BLaER1 (cell line): Measurements from ENCODE around the gene ZNFX1.

Experiments used
- H3K27ac ChIP-seq: shearing (Covaris generic); formaldehyde crosslinking; 2 replicates; pipeline ENCODE4 v1.8.1; 2022
- H3K27me3 ChIP-seq: shearing (Covaris generic); formaldehyde crosslinking; 2 replicates; pipeline ENCODE4 v1.8.1; 2022
- H3K36me3 ChIP-seq: shearing (Covaris generic); formaldehyde crosslinking; 2 replicates; pipeline ENCODE4 v1.8.1; 2022
- H3K4me1 ChIP-seq: shearing (Covaris generic); formaldehyde crosslinking; 2 replicates; pipeline ENCODE4 v1.8.1; 2022
- H3K4me2 ChIP-seq: shearing (Covaris generic); formaldehyde crosslinking; 2 replicates; pipeline ENCODE4 v1.8.1; 2022
- H3K4me3 ChIP-seq: shearing (Covaris generic); formaldehyde crosslinking; 2 replicates; pipeline ENCODE4 v1.8.1; 2022
- H3K9ac ChIP-seq: shearing (Covaris generic); formaldehyde crosslinking; 2 replicates; pipeline ENCODE4 v1.8.1; 2022
- H3K9me3 ChIP-seq: shearing (Covaris generic); formaldehyde crosslinking; 2 replicates; pipeline ENCODE4 v1.8.1; 2022
- H4K20me1 ChIP-seq: shearing (Covaris generic); formaldehyde crosslinking; 2 replicates; pipeline ENCODE4 v1.8.1; 2022
- Cebpa-rat ChIP-seq: shearing (Covaris generic); IDR thresholded peaks from 2 replicates; pipeline ENCODE4 v1.8.1; 2022

ZNFX1 gene

DNA sequence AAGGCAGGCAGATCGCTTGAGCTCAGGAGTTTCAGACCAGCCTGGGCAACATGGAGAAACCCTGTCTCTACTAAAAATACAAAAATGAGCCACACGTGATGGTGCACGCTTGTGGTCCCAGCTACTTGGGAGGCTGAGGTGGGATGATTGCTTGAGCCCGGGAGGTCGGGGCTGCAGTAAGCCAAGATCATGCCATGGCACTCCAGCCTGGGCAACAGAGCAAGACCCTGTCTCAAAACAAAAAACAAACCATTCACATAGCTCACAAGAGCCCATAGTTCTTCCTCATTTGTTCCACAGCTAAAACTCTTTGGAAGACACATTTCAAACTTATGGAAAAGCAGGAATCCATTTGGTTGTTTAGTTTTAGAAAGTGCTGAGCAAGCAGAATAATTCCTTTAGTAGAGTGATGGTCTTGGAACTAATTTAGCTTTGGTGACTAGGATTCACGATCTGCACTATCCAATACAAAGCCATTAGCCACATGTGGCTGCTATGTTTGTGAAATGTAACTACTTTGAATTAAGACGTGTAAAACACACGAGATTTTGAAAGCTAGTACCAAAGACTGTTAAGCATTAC lies 4.1 kb downstream of the ZNFX1 start:
- Histone ChIP-seq H3K4me2 (no peak overlapping the region), H3K27ac (no peak overlapping the region), H3K36me3 (peaks cover 67% of the 10 kb centered on the region), H3K4me3 (no peak overlapping the region), H3K9me3 (peaks cover 28% of the 10 kb centered on the region), H3K27me3 (no peaks in the 10 kb centered on the region), H4K20me1 (peaks cover 68% of the 10 kb centered on the region), H3K4me1 (peaks cover 35% of the 10 kb centered on the region), H3K9ac (no peak overlapping the region)
- TF ChIP-seq Cebpa-rat: no peak

DNA sequence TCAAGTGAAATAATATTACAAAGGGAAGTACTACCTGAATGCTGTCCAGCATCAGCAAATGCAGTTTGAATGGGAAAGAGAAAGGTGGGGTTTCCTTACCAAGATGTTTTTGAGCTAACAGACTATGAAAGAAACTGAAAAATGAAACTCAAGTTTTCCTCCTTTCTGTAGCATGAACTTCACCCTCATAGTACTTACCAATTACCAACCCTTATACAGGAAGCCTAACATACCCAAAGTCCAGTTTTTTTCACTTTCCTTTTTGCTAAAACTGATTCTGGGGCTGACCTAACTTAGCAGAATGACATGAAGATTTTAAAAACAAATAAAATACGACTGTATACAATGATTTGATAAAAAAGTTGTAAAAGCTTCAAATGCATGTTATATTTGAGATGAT lies 5.2 kb downstream of the ZNFX1 start:
- Histone ChIP-seq H3K9ac (no peak overlapping the region), H3K9me3 (peaks cover 30% of the 10 kb centered on the region), H3K27me3 (no peaks in the 10 kb centered on the region), H3K4me2 (no peak overlapping the region), H3K4me3 (no peak overlapping the region), H3K36me3 (peaks cover 78% of the 10 kb centered on the region), H3K4me1 (peaks cover 47% of the 10 kb centered on the region), H4K20me1 (peaks cover 77% of the 10 kb centered on the region), H3K27ac (no peak overlapping the region)
- no peak for TF ChIP-seq Cebpa-rat

DNA sequence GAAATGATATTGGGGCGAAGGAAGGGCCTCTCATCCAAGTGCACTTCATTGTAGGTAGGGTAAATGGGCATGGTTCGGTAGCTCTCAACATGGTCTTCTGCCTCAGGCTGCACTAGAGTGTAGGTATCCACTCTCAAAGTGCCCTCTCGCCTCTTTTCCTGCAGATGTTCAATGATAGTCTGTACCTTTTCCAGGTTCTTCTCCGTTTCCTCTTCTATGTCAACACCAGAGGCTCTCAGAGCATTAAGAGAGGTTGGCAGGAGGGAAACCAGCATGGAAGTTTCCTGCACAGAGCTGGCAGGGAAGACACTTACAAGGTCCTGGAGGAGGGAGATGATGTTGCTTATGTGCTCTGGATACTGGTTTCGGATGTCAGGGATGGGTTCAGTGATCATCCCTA lies 7.1 kb downstream of the ZNFX1 start:
- peaks cover 91% of the 10 kb centered on the region for H3K36me3 ChIP-seq
- H3K4me3 ChIP-seq: no peak overlapping the region
- H3K27ac ChIP-seq: no peak overlapping the region
- no peaks in the 10 kb centered on the region for H3K27me3 ChIP-seq
- no peak overlapping the region for H3K4me2 ChIP-seq
- H3K9me3 ChIP-seq: peaks cover 30% of the 10 kb centered on the region
- TF ChIP-seq Cebpa-rat: no peak
- peaks cover 87% of the 10 kb centered on the region for H4K20me1 ChIP-seq
- H3K9ac ChIP-seq: no peak overlapping the region
- H3K4me1 ChIP-seq: peaks cover 46% of the 10 kb centered on the region

DNA sequence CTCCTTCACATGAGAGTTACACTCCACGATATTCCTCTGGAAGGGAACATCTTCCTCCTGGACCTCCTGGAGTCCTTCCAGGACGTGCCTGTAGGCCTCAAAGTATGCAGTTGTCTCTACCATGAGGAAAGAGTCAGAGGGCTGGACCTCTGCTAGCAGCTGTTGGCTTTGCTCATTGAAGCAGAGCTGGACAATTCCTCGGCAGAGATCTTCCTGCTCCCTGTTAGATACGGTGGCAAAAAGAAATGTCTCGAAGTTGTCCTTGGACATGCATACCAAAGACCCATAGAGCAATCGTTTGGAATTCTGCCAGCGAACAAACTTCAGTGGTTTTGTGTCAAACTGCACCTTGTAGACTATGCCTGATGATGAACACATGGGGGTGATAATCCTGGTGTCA lies 7.7 kb downstream of the ZNFX1 start:
- peak overlapping the region; percentile 7; the same call in 1 of the 2 replicates for H3K4me2 ChIP-seq
- TF ChIP-seq Cebpa-rat: no peak
- peaks cover 91% of the 10 kb centered on the region for H3K36me3 ChIP-seq
- peaks cover 40% of the 10 kb centered on the region for H3K4me1 ChIP-seq
- no peak overlapping the region for H3K27ac ChIP-seq
- H3K4me3 ChIP-seq: no peak overlapping the region
- peaks cover 30% of the 10 kb centered on the region for H3K9me3 ChIP-seq
- H3K27me3 ChIP-seq: no peaks in the 10 kb centered on the region
- H4K20me1 ChIP-seq: peaks cover 87% of the 10 kb centered on the region
- no peak overlapping the region for H3K9ac ChIP-seq

DNA sequence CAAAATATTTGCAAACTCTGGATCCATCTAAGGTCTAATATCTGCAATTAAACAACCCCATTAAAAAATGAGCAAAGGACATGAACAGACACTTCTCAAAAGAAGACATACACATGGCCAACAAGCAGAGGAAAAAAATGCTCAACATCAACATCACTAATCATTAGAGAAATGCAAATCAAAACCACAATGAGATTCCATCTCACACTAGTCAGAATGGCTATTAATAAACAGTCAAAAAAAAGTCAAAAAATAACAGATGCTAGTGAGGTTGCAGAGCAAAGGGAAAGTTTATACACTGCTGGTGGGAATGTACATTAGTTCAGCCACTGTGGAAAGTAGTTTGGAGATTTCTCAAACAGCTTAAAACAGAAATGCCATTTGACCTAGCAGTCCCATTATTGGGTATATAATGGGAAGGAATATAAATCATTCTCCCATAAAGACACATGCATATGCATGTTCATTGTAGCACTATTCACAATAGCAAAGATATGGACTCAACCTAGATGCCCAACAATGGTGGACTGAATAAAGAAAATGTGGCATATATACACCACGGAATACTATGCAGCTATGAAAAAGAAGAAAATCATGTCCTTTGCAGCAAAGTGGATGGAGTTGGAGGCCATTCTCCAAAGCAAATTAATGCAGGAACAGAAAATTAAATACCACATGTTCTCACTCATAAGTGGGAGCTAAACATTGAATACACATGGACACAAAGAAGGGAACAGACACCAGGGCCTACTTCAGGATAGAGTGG lies 9.1 kb downstream of the ZNFX1 start:
- Histone ChIP-seq H3K27me3 (no peaks in the 10 kb centered on the region), H3K9ac (no peak overlapping the region), H3K4me1 (peaks cover 37% of the 10 kb centered on the region), H3K36me3 (peaks cover 94% of the 10 kb centered on the region), H3K27ac (no peak overlapping the region), H3K4me3 (peak overlapping the region; percentile 29), H4K20me1 (peaks cover 96% of the 10 kb centered on the region), H3K9me3 (peaks cover 30% of the 10 kb centered on the region), H3K4me2 (peak overlapping the region; percentile 75)
- TF ChIP-seq Cebpa-rat: no peak

DNA sequence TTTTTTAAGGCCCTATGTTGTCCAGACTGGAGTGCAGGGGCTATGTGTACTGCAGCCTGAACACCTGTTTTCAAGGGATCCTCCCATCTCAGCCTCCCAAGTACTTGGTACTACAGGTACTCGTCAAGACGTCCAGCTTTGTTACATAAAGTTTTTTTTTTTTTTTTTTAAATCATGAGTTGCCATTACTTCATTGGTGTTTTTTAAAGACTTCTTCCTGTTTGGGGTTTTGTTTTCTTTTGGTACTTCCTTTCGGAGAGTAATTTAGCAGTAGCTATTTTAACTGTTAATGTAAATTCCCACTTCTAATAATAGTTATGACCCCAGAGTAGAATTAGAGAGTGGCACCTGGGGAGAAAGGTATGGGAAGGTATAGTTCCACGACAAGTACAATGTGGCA lies 10.5 kb downstream of the ZNFX1 start:
- H4K20me1 ChIP-seq: peaks cover 92% of the 10 kb centered on the region
- H3K4me2 ChIP-seq: peak overlapping the region; percentile 75
- H3K4me1 ChIP-seq: peaks cover 33% of the 10 kb centered on the region
- H3K36me3 ChIP-seq: peaks cover 94% of the 10 kb centered on the region
- TF ChIP-seq Cebpa-rat: no peak
- H3K9me3 ChIP-seq: peaks cover 30% of the 10 kb centered on the region
- peak overlapping the region; percentile 42; the same call in 1 of the 2 replicates for H3K4me3 ChIP-seq
- H3K27ac ChIP-seq: peak overlapping the region; percentile 19; the same call in 1 of the 2 replicates
- no peaks in the 10 kb centered on the region for H3K27me3 ChIP-seq
- H3K9ac ChIP-seq: 0 out of 2 replicates have a peak overlapping the region, but pooled peaks have one; percentile 15

DNA sequence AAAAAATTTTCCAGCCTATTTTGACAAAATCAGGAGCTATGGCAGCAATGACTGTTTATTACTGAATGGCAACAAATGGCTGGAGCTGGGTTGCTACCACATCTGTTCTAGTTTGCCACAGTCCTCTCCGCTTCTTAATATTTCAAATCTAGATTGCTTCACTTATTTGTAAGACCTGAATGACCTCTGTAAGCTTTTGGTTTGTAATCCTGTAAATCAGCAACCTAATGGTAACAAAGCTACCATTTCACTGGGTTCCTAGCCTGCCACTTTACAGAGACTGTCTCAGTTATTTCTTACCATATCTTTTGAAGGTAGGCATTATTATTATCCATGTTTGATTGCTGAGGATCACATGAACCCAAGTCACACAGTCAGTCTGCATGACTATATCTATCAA lies 15.4 kb downstream of the ZNFX1 start:
- Histone ChIP-seq H3K4me3 (no peak overlapping the region), H3K9me3 (no peaks in the 10 kb centered on the region), H3K4me2 (no peak overlapping the region), H3K27ac (no peak overlapping the region), H4K20me1 (peaks cover 62% of the 10 kb centered on the region), H3K27me3 (no peaks in the 10 kb centered on the region), H3K9ac (no peak overlapping the region), H3K4me1 (peaks cover 8% of the 10 kb centered on the region), H3K36me3 (peaks cover 94% of the 10 kb centered on the region)
- no peak for TF ChIP-seq Cebpa-rat

DNA sequence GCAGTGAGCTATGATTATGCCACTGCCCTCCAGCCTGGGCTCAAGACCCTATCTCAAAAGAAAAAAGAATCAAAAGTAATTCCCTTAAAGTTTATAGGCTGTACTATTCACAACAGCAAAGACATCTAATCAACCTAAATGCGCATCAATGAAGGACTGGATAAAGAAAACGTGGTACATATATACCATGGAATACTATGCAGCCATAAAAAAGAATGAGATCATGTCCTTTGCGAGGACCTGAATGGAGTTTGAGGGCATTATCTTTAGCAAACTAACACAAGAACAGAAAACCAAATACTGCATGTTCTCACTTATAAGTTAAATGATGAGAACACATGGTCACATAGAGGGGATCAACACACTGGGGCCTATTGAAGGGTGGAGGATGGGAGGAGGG lies 16.7 kb downstream of the ZNFX1 start:
- Histone ChIP-seq H4K20me1 (peaks cover 58% of the 10 kb centered on the region), H3K27me3 (no peaks in the 10 kb centered on the region), H3K27ac (no peak overlapping the region), H3K9ac (no peak overlapping the region), H3K4me1 (no peaks in the 10 kb centered on the region), H3K4me3 (no peak overlapping the region), H3K4me2 (no peak overlapping the region), H3K36me3 (peaks cover 99% of the 10 kb centered on the region), H3K9me3 (no peaks in the 10 kb centered on the region)
- TF ChIP-seq Cebpa-rat: no peak

DNA sequence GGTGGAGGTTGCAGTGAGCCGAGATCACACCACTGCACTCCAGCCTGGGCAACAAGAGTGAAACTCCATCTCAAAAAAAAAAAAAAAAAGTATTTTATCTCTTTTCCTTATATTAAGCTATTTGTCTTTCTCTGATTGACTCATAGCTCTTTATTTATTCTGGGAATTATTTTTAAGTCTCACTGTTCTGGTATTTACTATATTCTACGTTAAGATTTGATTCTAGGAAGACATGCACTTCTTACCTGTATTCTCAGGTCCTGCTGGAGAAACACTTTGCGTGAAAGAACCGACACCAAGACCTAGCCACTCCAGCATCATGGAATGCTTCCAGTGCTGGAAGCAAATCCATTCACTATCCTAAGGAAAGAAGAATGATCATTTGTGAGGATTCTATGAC lies 17.6 kb downstream of the ZNFX1 start:
- H3K9me3 ChIP-seq: no peaks in the 10 kb centered on the region
- H3K4me1 ChIP-seq: no peaks in the 10 kb centered on the region
- no peak overlapping the region for H3K27ac ChIP-seq
- H3K4me2 ChIP-seq: no peak overlapping the region
- H3K27me3 ChIP-seq: no peaks in the 10 kb centered on the region
- no peak overlapping the region for H3K9ac ChIP-seq
- H3K36me3 ChIP-seq: peaks cover 99% of the 10 kb centered on the region
- TF ChIP-seq Cebpa-rat: no peak
- H3K4me3 ChIP-seq: no peak overlapping the region
- H4K20me1 ChIP-seq: peaks cover 54% of the 10 kb centered on the region

DNA sequence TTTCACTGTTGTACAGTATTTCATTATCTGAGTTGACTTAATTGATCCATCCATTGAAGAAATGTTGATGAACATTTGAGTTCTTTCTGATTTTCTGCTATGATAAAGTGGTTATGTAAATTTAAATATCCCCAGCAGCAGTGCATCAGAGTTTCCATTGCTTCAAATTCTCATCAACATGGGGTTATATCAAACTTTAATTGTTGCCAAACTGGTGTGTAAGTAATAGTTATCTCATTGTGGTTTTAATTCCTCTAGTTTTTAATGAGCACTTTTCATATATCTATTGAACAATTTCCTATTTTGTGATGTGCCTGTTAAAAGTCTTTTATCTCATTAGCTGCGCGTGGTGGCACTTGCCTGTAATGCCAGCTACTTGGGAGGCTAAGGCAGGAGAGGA lies 18.1 kb downstream of the ZNFX1 start:
- Histone ChIP-seq H3K36me3 (peaks cover 99% of the 10 kb centered on the region), H3K4me3 (no peak overlapping the region), H4K20me1 (peaks cover 50% of the 10 kb centered on the region), H3K4me1 (no peaks in the 10 kb centered on the region), H3K27me3 (no peaks in the 10 kb centered on the region), H3K27ac (no peak overlapping the region), H3K4me2 (no peak overlapping the region), H3K9me3 (no peaks in the 10 kb centered on the region), H3K9ac (no peak overlapping the region)
- TF ChIP-seq Cebpa-rat: no peak
